ACC112 (cell line): ENCODE data around the gene ZFHX3.
"Not testable (repeated sequence)": the region's sequence is repeated elsewhere in the genome, so short reads cannot be mapped to it uniquely, and the experiment has no call there.

Source experiments
- H2AFZ ChIP-seq: fragments of 200-600 bp; sonication (generic); one replicate; pipeline ENCODE4 v1.6.0; 2017; ENCODE audit warnings: antibody characterized with exemption, low read length; ENCODE audit not compliant: unreplicated experiment
- H3K27ac ChIP-seq: fragments of 200-600 bp; sonication (generic); 2 replicates; pipeline ENCODE4 v1.5.1; 2014; ENCODE audit warnings: low read depth, mild to moderate bottlenecking, antibody characterized with exemption, low read length, moderate library complexity
- H3K27me3 ChIP-seq: fragments of 200-600 bp; sonication (generic); 2 replicates; pipeline ENCODE4 v1.6.1; 2014; ENCODE audit warnings: mild to moderate bottlenecking, antibody characterized with exemption, low read length, moderate library complexity, mixed read lengths; ENCODE audit not compliant: insufficient read depth
- H3K36me3 ChIP-seq: fragments of 200-600 bp; sonication (generic); 2 replicates; pipeline ENCODE4 v1.6.1; 2016; ENCODE audit warnings: mild to moderate bottlenecking, antibody characterized with exemption, low read length, moderate library complexity, mixed read lengths; ENCODE audit not compliant: insufficient read depth
- H3K4me1 ChIP-seq: fragments of 200-600 bp; sonication (generic); one replicate; pipeline ENCODE4 v1.6.1; 2016; ENCODE audit warnings: low read length, mixed read lengths; ENCODE audit not compliant: insufficient read depth, unreplicated experiment, control insufficient read depth
- H3K4me3 ChIP-seq: fragments of 200-600 bp; sonication (generic); 2 replicates; pipeline ENCODE4 v1.5.1; 2014; ENCODE audit warnings: mild to moderate bottlenecking, low read depth, low read length
- H3K79me2 ChIP-seq: fragments of 200-600 bp; sonication (generic); one replicate; pipeline ENCODE4 v1.6.0; 2016; ENCODE audit warnings: low read length; ENCODE audit not compliant: control insufficient read depth, unreplicated experiment, insufficient read depth

Gene ZFHX3

DNA sequence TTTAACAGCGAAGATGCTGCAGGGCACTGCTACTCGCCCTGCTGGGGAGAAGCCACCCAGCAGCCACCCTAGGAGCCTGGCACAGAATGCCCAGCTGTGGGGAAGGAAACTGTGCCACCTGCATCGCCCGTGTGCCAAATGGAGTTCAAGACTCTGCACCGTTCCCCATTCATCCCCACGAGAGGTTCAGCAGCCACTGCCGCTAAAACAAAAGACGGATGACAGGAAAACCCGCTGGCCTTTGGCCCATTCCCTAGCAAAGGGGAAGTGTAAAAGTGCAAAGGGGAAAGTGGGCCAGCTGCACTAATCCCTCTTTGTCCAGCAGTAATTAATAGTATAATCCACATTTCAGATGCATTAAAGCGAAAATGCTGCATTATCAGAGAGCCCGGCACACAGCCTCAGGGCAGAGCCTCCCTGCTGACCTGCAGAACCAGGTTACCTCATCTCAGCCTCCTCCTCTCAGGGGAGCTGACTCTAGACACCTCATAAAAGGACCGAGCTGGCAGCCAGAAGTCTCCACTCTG, 37.7 kb downstream of the ZFHX3 start:
- Histone ChIP-seq H3K36me3 (no peaks in the 10 kb centered on the region), H3K27ac (no peak overlapping the region), H3K27me3 (no peaks in the 10 kb centered on the region), H3K4me1 (peaks cover 4% of the 10 kb centered on the region), H3K4me3 (no peak overlapping the region), H2AFZ (no peak overlapping the region), H3K79me2 (peaks cover 85% of the 10 kb centered on the region)

DNA sequence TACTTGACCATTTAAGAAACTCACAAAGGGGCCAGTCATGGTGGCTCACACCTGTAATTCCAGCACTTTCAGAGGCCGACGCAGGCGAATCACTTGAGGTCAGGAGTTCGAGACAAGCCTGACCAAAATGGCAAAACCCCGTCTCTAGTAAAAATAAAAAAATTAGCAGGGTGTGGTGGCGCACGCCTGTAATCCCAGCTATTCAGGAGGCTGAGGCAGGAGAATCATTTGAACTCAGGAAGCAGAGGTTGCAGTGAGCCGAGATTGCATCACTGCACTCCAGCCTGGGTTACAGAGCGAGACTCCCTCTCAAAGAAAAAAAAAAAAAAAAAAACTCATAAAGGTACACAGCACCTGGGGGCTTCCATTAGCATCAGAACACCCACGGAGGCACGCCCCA, 38.2 kb downstream of the ZFHX3 start:
- not testable (repeated sequence) for H3K27me3 ChIP-seq, H3K4me3 ChIP-seq, H3K36me3 ChIP-seq, H3K4me1 ChIP-seq, H3K27ac ChIP-seq, H2AFZ ChIP-seq
- H3K79me2 ChIP-seq: peaks cover 85% of the 10 kb centered on the region

DNA sequence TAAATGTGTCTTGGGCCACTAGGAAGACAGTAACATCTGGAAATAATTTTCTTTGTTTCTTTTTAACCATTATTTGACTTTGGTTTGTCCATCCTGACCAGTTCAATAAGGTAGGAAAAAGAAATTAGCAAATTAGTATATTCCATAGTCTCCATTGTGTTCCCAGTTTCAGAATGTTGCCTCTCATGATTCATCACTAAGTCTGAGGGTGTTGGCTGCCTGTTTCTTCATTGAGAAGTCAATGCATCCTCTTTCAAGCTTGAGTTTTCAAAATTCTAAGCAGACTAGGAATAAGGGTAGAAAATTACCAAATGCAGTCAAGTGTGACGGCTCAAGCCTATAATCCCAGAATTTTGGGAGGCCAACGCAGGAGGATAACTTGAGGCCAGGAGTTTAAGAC, 41.9 kb downstream of the ZFHX3 start:
- Histone ChIP-seq H2AFZ (no peak overlapping the region), H3K27me3 (no peaks in the 10 kb centered on the region), H3K4me3 (no peak overlapping the region), H3K4me1 (peaks cover 5% of the 10 kb centered on the region), H3K79me2 (peaks cover 80% of the 10 kb centered on the region), H3K27ac (no peak overlapping the region), H3K36me3 (0 out of 2 replicates have a peak, but pooled peaks cover 5% of the 10 kb centered on the region)

DNA sequence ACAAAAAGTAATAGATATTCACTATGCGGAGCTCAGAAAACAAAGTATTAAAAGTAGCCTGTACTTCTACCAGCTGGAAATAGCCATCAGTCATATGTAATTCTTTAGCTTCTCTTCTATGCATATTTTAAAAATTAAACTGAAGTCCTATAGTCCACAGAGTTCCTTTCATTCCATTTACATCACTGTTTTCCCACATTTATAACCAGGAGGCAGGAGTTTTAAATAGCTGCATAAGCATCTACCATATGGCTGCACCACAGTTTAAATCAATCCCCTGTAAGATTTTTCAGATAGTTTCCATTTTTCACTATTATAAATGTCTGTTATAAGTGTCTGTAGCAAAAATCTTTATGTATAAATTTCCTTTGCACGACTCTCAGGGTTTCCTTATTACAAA, 45.1 kb downstream of the ZFHX3 start:
- Histone ChIP-seq H3K79me2 (peaks cover 83% of the 10 kb centered on the region), H3K4me1 (peaks cover 16% of the 10 kb centered on the region), H3K27ac (no peak overlapping the region)

DNA sequence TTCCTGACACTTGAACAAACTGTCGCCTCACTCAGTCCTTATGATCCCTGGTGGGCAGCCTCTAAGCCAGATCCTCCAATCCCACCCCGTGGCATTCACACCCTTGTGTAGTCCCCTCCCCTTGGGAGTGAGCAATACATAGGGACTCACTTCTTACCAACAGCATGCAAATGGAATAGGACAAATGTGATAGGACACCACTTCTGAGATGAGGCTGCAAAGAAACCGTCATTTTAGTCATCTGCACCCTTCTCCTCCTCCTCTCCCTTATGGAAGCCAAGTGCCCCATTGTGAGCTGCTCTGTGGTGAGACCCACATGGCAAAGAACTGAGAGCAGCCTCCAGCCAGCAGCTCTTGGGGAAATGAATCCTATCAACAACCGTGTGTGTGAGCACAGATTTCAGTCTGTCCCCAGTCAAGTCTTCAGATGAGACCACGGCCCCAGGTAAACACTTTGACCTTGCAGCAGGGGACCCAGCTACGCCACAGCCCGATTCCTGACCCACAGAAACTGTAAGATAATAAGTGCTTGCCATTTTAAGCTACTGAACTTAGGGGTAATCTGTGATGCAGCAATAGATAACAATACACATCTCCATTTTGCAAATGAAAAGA, 46.9 kb downstream of the ZFHX3 start:
- Histone ChIP-seq H2AFZ (no peak overlapping the region), H3K4me1 (peaks cover 31% of the 10 kb centered on the region), H3K27ac (peak overlapping the region; percentile 63), H3K27me3 (no peaks in the 10 kb centered on the region), H3K4me3 (peak overlapping the region; percentile 45; the same call in 1 of the 2 replicates), H3K36me3 (0 out of 2 replicates have a peak, but pooled peaks cover 7% of the 10 kb centered on the region), H3K79me2 (peaks cover 83% of the 10 kb centered on the region)

More for the DNA sequence above, 45.1 kb downstream of the ZFHX3 start:
- no peaks in the 10 kb centered on the region for H3K27me3 ChIP-seq
- H3K36me3 ChIP-seq: 0 out of 2 replicates have a peak, but pooled peaks cover 7% of the 10 kb centered on the region
- no peak overlapping the region for H2AFZ ChIP-seq
- H3K4me3 ChIP-seq: no peak overlapping the region

DNA sequence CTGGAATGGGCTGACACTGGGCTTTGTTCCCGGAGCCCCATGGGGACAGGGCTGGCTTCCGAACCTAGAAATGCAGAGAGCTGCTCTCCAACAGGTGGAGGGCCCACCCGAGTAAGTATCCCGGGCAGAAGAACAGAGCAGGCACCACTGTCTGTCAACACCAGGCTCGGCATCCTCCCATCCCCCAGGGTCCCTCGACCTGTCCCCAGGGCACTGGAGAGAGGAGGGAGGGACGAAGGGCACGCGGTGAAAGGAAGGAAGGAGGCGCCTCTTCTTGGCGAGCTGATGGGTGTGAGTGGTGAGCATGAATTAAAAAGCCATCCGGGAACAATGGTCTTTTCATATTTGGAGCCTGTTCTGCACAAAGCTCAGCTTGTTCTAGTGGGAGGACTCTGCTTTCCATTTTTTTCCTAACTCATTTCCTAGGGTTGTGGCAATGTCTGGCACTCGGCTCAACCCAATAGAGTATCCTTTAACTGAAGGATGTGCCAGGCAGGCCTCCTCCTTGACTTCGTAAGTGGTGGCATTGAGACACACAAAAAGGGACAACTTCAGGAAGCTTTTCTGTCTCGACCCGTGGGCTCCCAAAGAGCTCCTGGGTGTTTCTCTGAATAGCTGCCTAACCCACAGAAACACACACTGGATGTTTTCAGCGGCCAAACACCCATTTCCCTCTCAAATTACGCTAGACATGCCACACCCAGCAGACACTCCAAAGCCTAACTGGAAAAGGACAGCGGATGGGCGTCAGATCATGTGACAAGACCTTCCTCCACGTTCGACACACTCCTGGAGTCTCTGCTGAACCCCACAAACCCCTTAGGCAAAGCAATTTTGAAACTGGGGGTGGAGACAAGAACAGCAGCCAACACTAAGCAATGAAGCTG, 47.7 kb downstream of the ZFHX3 start:
- Histone ChIP-seq H3K27me3 (no peaks in the 10 kb centered on the region), H3K4me3 (peak overlapping the region; percentile 45; the same call in 1 of the 2 replicates), H3K4me1 (peaks cover 31% of the 10 kb centered on the region), H2AFZ (peak overlapping the region; percentile 14), H3K36me3 (0 out of 2 replicates have a peak, but pooled peaks cover 7% of the 10 kb centered on the region), H3K79me2 (peaks cover 83% of the 10 kb centered on the region), H3K27ac (peak overlapping the region; percentile 63)

DNA sequence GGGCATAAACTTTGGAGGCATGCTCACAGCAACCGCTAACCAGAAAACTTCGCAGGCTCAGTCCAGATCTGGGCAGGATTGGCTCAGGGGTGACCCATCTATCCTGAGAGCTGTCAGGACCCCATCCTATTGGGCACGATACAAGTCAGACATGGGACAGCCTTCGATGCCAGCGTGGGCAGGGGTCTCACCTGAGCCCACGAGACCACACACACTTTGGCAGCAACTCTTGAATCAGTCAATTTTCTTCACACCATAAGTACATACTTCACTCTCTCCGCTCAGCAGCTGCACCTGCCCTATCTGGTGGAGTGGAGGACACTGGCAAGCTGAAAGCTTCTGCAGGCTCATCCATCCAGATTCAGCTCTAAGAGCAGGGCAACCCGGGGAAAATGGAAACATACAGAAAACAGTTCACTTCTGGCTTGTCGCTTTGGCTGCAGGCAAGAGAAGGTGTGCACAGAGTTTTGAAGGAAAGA, 48.3 kb downstream of the ZFHX3 start:
- Histone ChIP-seq H3K27me3 (no peaks in the 10 kb centered on the region), H3K79me2 (peaks cover 84% of the 10 kb centered on the region), H3K4me1 (peaks cover 31% of the 10 kb centered on the region), H3K36me3 (0 out of 2 replicates have a peak, but pooled peaks cover 7% of the 10 kb centered on the region), H3K4me3 (no peak overlapping the region), H2AFZ (no peak overlapping the region), H3K27ac (no peak overlapping the region)

DNA sequence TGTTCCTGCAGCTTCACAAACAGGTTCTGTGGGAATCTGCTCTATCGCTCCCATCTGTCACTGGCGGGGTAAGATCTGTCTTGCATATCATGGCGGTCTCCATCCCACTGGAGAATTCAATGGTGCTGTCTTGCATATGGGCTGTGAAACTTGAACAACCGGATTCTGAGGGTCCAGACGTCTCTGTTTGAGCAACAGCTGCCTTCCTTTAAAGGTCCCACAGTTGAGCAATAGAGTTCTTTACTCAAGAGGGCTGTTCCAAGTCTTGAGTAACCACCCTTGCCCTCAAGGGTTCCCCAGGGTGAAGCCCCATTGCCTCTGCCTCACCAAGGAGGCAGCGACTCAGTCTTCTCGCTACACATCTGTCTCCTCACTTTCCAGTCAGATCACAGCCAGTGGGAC, 50.8 kb downstream of the ZFHX3 start:
- no peak overlapping the region for H2AFZ ChIP-seq
- H3K4me3 ChIP-seq: no peak overlapping the region
- H3K36me3 ChIP-seq: 0 out of 2 replicates have a peak, but pooled peaks cover 7% of the 10 kb centered on the region
- peaks cover 38% of the 10 kb centered on the region for H3K4me1 ChIP-seq
- H3K27me3 ChIP-seq: no peaks in the 10 kb centered on the region
- peaks cover 93% of the 10 kb centered on the region for H3K79me2 ChIP-seq
- H3K27ac ChIP-seq: peak overlapping the region; percentile 44; the same call in 1 of the 2 replicates

DNA sequence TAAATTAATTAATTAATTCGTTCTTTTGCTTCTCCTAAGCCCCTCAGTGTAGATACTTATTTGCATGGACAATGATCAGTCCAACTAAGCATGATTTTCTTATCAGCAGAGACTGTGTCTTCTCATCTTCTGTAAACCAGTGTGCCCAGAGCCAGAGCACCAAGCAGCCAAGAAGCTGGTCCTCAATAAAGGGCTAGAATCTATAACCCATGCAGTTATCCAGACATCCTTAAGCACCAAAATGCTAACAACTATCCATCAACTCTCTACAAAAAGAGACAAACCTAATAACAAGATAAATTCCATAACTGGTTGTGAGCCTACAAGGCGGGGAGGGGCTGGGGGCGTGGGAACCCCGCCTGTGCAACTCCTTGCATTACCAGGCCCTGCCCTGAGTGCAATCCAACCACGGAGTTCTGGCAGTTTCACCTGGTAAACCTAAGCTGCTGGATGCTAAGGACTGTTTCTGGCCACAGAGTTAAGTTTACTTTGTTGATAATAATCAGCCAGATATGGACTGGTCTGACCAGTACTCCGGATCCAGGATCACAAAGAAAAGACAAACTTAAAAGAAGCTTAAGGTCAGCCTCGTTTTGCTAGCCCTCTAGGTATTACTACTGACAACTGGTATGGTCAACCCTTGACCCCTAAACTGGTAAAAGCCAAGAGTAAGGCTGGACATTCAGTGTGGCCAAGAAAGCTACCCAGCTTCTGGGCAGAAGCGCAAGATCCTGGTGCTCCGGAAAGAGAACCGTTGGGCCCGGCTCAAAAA, 51.5 kb downstream of the ZFHX3 start:
- H3K79me2 ChIP-seq: peaks cover 93% of the 10 kb centered on the region
- H3K27ac ChIP-seq: peak overlapping the region; percentile 44; the same call in 1 of the 2 replicates
- H3K27me3 ChIP-seq: no peaks in the 10 kb centered on the region
- 0 out of 2 replicates have a peak, but pooled peaks cover 6% of the 10 kb centered on the region for H3K36me3 ChIP-seq
- H2AFZ ChIP-seq: no peak overlapping the region
- no peak overlapping the region for H3K4me3 ChIP-seq
- peaks cover 45% of the 10 kb centered on the region for H3K4me1 ChIP-seq

DNA sequence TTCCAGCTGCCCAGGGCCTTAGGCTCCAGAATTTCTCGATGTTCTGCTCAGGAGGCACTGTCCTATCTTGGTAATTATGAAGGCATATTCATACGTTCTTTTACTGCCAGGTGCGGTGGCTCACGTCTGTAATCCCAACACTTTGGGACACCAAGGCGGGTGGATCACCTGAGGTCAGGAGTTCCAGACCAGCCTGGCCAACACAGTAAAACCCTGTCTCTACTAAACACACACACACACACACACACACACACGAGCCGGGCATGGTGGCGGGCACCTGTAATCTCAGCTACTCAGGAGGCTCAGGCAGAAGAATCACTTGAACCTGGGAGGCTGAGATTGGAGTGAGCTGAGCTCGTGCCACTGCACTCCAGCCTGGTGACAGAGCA, 52.1 kb downstream of the ZFHX3 start:
- H3K4me3 ChIP-seq, H3K27me3 ChIP-seq: not testable (repeated sequence)

More for the DNA sequence above, 52.1 kb downstream of the ZFHX3 start:
- not testable (repeated sequence) for H2AFZ ChIP-seq, H3K27ac ChIP-seq, H3K36me3 ChIP-seq
- H3K4me1 ChIP-seq: peaks cover 48% of the 10 kb centered on the region
- peaks cover 87% of the 10 kb centered on the region for H3K79me2 ChIP-seq
